K562 (cell line): ENCODE data around the gene BCKDK. TPM values are rescaled to one million over a fixed set of nuclear protein-coding genes. Genes with fewer than 3 reads are reported as not detected.

Source experiments
- CTCFL ChIP-seq: IDR thresholded peaks from 2 replicates; pipeline ENCODE4 v1.6.1; 2011; ENCODE audit warnings: borderline replicate concordance, low read depth, mild to moderate bottlenecking, moderate library complexity, low read length; ENCODE audit not compliant: insufficient read depth, poor library complexity, severe bottlenecking
- DMBX1 ChIP-seq: fragments of 250-450 bp; sonication (Bioruptor Pico); IDR thresholded peaks from 2 replicates; pipeline ENCODE4 v1.8.0; 2022; ENCODE audit warnings: inconsistent platforms, mild to moderate bottlenecking, moderate library complexity, borderline replicate concordance
- E2F3 ChIP-seq: fragments of 250-450 bp; sonication (Bioruptor Pico); IDR thresholded peaks from 2 replicates; pipeline ENCODE4 v1.4.0; 2020; ENCODE audit warnings: mild to moderate bottlenecking
- ELK1 ChIP-seq: sonication (generic); formaldehyde crosslinking; IDR thresholded peaks from 2 replicates; pipeline ENCODE4 v1.8.1; 2022; ENCODE audit warnings: missing genetic modification reagents
- GATAD2B ChIP-seq: fragments of 450-650 bp; IDR thresholded peaks from 2 replicates; pipeline ENCODE4 v1.6.1; 2017; ENCODE audit warnings: mild to moderate bottlenecking, borderline replicate concordance
- HDAC6 ChIP-seq: IDR thresholded peaks from 2 replicates; pipeline ENCODE4 v1.6.1; 2012; ENCODE audit warnings: low read depth, mild to moderate bottlenecking, control low read depth, inconsistent platforms, low read length, moderate library complexity
- IFI16 ChIP-seq: fragments of 250-450 bp; sonication (Bioruptor Pico); IDR thresholded peaks from 2 replicates; pipeline ENCODE4 v2.1.2; 2022; ENCODE audit warnings: mild to moderate bottlenecking, inconsistent platforms
- KAT8 ChIP-seq: fragments of 450-650 bp; IDR thresholded peaks from 2 replicates; pipeline ENCODE4 v1.6.1; 2016; ENCODE audit warnings: low read depth, mild to moderate bottlenecking
- KLF1 ChIP-seq: fragments of 450-650 bp; IDR thresholded peaks from 2 replicates; pipeline ENCODE4 v1.6.1; 2016; ENCODE audit warnings: missing genetic modification characterization, missing compliant biosample characterization
- MTF1 ChIP-seq: fragments of 250-450 bp; sonication (Bioruptor Pico); IDR thresholded peaks from 2 replicates; pipeline ENCODE4 v1.9.0; 2021; ENCODE audit warnings: moderate library complexity, mild to moderate bottlenecking, inconsistent platforms, borderline replicate concordance
- POLR2H ChIP-seq: IDR thresholded peaks from 2 replicates; pipeline ENCODE4 v1.6.1; 2016; ENCODE audit warnings: missing genetic modification characterization, low read depth, mild to moderate bottlenecking, control low read depth, missing compliant biosample characterization, moderate library complexity
- ZMIZ1 ChIP-seq, 2 experiments: fragments of 150-350 bp in 1 of 2; IDR thresholded peaks; 2 replicates each; pipeline ENCODE4 v1.6.1; 2012 to 2016; ENCODE audit warnings: low read depth in 2 of 2, low read length in 2 of 2, mild to moderate bottlenecking in 1 of 2, moderate library complexity in 1 of 2
- ZNF224 ChIP-seq: sonication (generic); formaldehyde crosslinking; IDR thresholded peaks from 2 replicates; pipeline ENCODE4 v1.8.0; 2022; ENCODE audit warnings: mild to moderate bottlenecking, missing genetic modification reagents
- ZNF253 ChIP-seq: fragments of 250-450 bp; sonication (Bioruptor Pico); conservative IDR thresholded peaks from 2 replicates; pipeline ENCODE4 v1.6.1; 2021; ENCODE audit warnings: mild to moderate bottlenecking
- ZNF280B ChIP-seq: fragments of 250-450 bp; sonication (Bioruptor Pico); IDR thresholded peaks from 2 replicates; pipeline ENCODE4 v1.5.1; 2021; ENCODE audit warnings: mild to moderate bottlenecking
- ZNF717 ChIP-seq: fragments of 250-450 bp; sonication (Bioruptor Pico); IDR thresholded peaks from 2 replicates; pipeline ENCODE4 v1.5.0; 2021
- polyA plus RNA-seq, 8 experiments: library from polyadenylated mRNA; depleted of rRNA in 4 of 8; stranded (reverse) in 5 of 8; unstranded in 3 of 8; fragments of >200 nt; fragmentation: Nextera tagmentation in 2 of 8; fragmentation: Illumina TruSeq in 1 of 8; extraction: Ambion mirVana in 2 of 8; extraction: Trizol in 1 of 8; gene quantifications; 2 replicates each; pipeline versions ENCODE4 v1.2.1 to v1.2.3, GENCODE V29; 2011 to 2014; ENCODE audit warnings: inconsistent platforms in 1 of 8, missing spikeins in 1 of 8
- total RNA-seq, 7 experiments: library from RNA; depleted of rRNA in 6 of 7; stranded (reverse); fragments of >200 nt in 6 of 7; fragmentation: Illumina TruSeq in 2 of 7; extraction: Trizol in 2 of 7; gene quantifications; 2 replicates each; pipeline versions ENCODE4 v1.2.1 to v1.2.3, GENCODE V29; 2011 to 2021; ENCODE audit warnings: low replicate concordance in 1 of 7

BCKDK gene
- total and polyA plus RNA-seq, 9 of the 15 experiments (the other 6 are each of a cell fraction or from before 2014, with no cell fraction given): 0.58 to 34.8 (median 13.1) TPM

- TF ChIP-seq ELK1 (CRISPR knock-in tag) (no peak), ZNF717 (CRISPR knock-in tag) (no peak), MTF1 (CRISPR knock-in tag) (no peak), DMBX1 (CRISPR knock-in tag) (0 out of 2 replicates have a peak, but pooled peaks have one; percentile 61), KAT8 (no peak), KLF1 (tag) (no peak; the same call in 1 of the 2 replicates), GATAD2B (no peak; the same call in 1 of the 2 replicates), ZNF253 (CRISPR knock-in tag) (no peak), ZNF280B (no peak), CTCFL (no peak), ZNF224 (CRISPR knock-in tag) (0 out of 2 replicates have a peak, but pooled peaks have one; percentile 60), E2F3 (CRISPR knock-in tag) (peak; percentile 44; the same call in 1 of the 2 replicates), HDAC6 (no peak), IFI16 (no peak), ZMIZ1 (IDR thresholded peaks at IDR 0.05; ENCODE audit: low read depth in 2 of 2, low read length in 2 of 2) (no peak), POLR2H (tag) (no peak)
These were observed 34.8 kb upstream of the BCKDK start (continued) for GRCh38 chr16:31073142-31073969.
